ENCODE data around the gene CRYGD. TPM values are rescaled to one million over a fixed set of nuclear protein-coding genes. Genes with fewer than 3 reads are reported as not detected.

CRYGD gene
- total and polyA plus RNA-seq, 2 donors from 2014 or later = not detected

DNA sequence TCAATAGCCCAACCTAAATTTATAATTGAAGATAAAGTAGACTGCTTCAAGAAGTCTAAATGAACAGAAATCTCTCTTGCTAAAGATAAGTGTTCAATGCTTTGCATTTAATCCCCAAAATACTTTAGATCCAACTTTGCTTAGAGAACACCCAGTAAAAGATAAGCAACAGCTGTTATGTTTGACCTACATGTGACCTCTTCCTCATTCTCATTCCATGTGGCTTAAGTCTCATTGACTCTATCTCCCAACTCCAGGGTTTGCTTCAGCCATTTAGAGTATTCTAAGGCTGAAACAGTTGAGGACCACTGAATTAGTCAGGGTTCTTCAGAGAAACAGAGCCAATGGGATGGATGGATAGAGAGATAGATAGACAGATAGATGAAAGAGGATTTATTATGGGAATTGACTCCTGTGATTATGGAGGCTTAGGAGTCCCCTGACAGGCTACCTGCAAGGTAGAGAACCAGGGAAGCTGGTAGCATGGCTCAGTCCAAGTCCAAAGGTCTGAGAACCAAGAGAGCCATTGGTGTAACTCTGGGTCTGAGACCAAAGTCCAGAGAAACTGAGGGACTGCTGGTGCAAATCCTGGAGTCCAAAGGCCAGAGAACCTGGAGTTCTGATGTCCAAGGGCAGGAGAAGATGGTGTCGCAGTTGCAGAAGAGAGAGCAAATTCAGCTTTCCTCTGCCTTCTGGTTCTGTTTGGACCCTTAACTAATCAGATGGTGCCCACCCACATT is 32.1 kb downstream of the CRYGD start:
- Histone ChIP-seq H3K27ac (ENCODE audit: low read depth in 2 of 2, low read length in 2 of 2) (no peak overlapping the region), H3K4me1 (ENCODE audit: control insufficient read depth in 2 of 3, insufficient read depth in 2 of 3, low read depth in 1 of 3, low read length in 3 of 3) (no peaks in the 10 kb centered on the region), H3K4me3 (ENCODE audit: low read length in 3 of 3) (no peak overlapping the region), H3K27me3 (ENCODE audit: control insufficient read depth, insufficient read depth, low read length) (no peaks in the 10 kb centered on the region), H3K9ac (ENCODE audit: low read length in 3 of 3) (no peak overlapping the region), H3K9me3 (ENCODE audit: control insufficient read depth in 2 of 3, insufficient read depth in 1 of 3, low read length in 3 of 3) (no peaks in the 10 kb centered on the region), H3K36me3 (ENCODE audit: control insufficient read depth in 2 of 3, insufficient read depth in 3 of 3, low read length in 3 of 3) (no peaks in the 10 kb centered on the region)
- DNase-seq (no peak), FAIRE-seq (no peak)
- TF ChIP-seq, protein P1, sequence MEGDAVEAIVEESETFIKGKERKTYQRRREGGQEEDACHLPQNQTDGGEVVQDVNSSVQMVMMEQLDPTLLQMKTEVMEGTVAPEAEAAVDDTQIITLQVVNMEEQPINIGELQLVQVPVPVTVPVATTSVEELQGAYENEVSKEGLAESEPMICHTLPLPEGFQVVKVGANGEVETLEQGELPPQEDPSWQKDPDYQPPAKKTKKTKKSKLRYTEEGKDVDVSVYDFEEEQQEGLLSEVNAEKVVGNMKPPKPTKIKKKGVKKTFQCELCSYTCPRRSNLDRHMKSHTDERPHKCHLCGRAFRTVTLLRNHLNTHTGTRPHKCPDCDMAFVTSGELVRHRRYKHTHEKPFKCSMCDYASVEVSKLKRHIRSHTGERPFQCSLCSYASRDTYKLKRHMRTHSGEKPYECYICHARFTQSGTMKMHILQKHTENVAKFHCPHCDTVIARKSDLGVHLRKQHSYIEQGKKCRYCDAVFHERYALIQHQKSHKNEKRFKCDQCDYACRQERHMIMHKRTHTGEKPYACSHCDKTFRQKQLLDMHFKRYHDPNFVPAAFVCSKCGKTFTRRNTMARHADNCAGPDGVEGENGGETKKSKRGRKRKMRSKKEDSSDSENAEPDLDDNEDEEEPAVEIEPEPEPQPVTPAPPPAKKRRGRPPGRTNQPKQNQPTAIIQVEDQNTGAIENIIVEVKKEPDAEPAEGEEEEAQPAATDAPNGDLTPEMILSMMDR (IDR thresholded peaks at IDR 0.05; ENCODE audit: borderline replicate concordance, extremely low read depth, insufficient read depth) = no peak
- intact Hi-C loops (cut with DNase I) = no loop called here

DNA sequence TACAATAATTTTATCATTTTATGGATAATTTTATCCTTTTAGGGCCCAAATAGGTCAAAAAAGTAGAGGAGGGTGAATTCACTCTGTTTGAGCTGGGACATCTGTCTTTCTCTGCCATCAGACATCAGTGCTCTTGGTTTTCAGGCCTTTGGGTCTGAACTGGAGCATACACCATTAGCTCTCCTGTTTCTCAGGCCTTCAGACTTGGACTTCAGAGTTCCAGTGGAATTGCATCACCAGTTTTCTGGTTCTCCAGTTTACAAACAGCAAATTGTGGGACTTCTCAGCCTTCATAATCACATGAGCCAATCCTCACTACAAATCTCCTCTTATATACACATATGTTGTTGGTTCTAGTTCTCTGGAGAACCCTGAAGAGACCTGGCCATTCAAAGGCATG is 33.9 kb downstream of the CRYGD start:
- no peak overlapping the region for H3K27ac ChIP-seq (ENCODE audit: low read depth in 2 of 2, low read length in 2 of 2)
- no peak overlapping the region for H3K9ac ChIP-seq (ENCODE audit: low read length in 3 of 3)
- no peaks in the 10 kb centered on the region for H3K36me3 ChIP-seq (ENCODE audit: control insufficient read depth in 2 of 3, insufficient read depth in 3 of 3, low read length in 3 of 3)
- intact Hi-C loops (cut with DNase I) = no loop called here
- H3K9me3 ChIP-seq (ENCODE audit: control insufficient read depth in 2 of 3, insufficient read depth in 1 of 3, low read length in 3 of 3) = no peaks in the 10 kb centered on the region
- no peak overlapping the region for H3K4me3 ChIP-seq (ENCODE audit: low read length in 3 of 3)
- TF ChIP-seq, protein P1 (IDR thresholded peaks at IDR 0.05; ENCODE audit: borderline replicate concordance, extremely low read depth, insufficient read depth) = no peak
- no peaks in the 10 kb centered on the region for H3K27me3 ChIP-seq (ENCODE audit: control insufficient read depth, insufficient read depth, low read length)
- FAIRE-seq (no peak), DNase-seq (no peak)
- no peaks in the 10 kb centered on the region for H3K4me1 ChIP-seq (ENCODE audit: control insufficient read depth in 2 of 3, insufficient read depth in 2 of 3, low read depth in 1 of 3, low read length in 3 of 3)

DNA sequence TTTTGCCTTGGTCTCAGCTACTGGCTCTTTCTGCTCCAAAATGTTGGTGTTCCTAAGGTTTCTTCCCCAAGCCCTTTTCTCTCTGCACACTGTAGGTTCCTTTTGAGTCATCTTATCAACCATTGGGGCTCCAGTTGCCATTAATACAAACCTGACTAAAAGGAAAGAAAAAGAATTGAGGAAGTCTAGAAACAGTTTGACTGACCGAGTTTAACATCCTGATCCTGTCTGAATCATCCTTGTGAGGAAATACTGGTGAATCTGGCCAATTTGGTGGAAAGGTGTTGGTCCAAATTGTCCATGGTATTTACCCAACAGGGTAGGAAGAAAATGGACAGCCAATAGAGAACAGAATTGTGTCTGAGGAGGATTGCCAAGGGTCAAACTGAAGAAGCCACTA is 38.3 kb downstream of the CRYGD start:
- FAIRE-seq = no peak
- no peaks in the 10 kb centered on the region for H3K27me3 ChIP-seq (ENCODE audit: control insufficient read depth, insufficient read depth, low read length)
- no peaks in the 10 kb centered on the region for H3K9me3 ChIP-seq (ENCODE audit: control insufficient read depth in 2 of 3, insufficient read depth in 1 of 3, low read length in 3 of 3)
- intact Hi-C loops (cut with DNase I) = no loop called here
- DNase-seq = no peak
- H3K9ac ChIP-seq (ENCODE audit: low read length in 3 of 3) = no peak overlapping the region
- H3K4me3 ChIP-seq (ENCODE audit: low read length in 3 of 3) = no peak overlapping the region
- H3K27ac ChIP-seq (ENCODE audit: low read depth in 2 of 2, low read length in 2 of 2) = no peak overlapping the region
- H3K36me3 ChIP-seq (ENCODE audit: control insufficient read depth in 2 of 3, insufficient read depth in 3 of 3, low read length in 3 of 3) = no peaks in the 10 kb centered on the region
- TF ChIP-seq, protein P1 (IDR thresholded peaks at IDR 0.05; ENCODE audit: borderline replicate concordance, extremely low read depth, insufficient read depth) = no peak
- no peaks in the 10 kb centered on the region for H3K4me1 ChIP-seq (ENCODE audit: control insufficient read depth in 2 of 3, insufficient read depth in 2 of 3, low read depth in 1 of 3, low read length in 3 of 3)

DNA sequence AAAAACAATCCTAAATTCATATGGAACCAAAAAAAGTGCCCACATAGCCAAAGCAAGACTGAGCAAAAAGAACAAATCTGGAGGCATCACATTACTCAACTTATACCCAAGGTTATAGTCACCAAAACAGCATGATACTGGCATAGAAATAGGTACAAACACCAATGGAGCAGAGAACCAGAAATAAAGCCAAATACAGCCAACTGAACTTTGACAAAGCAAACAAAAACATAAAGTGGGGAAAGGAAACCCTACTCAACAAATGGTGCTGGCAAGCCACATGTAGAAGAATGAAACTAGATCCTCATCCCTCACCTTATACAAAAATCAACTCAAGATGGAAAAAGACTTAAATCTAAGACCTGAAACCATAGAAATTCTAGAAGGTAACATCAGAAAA is 40.5 kb downstream of the CRYGD start:
- Histone ChIP-seq H3K27me3 (ENCODE audit: control insufficient read depth, insufficient read depth, low read length) (no peaks in the 10 kb centered on the region), H3K27ac (ENCODE audit: low read depth in 2 of 2, low read length in 2 of 2) (no peak overlapping the region), H3K4me1 (ENCODE audit: control insufficient read depth in 2 of 3, insufficient read depth in 2 of 3, low read depth in 1 of 3, low read length in 3 of 3) (no peaks in the 10 kb centered on the region), H3K9me3 (ENCODE audit: control insufficient read depth in 2 of 3, insufficient read depth in 1 of 3, low read length in 3 of 3) (no peaks in the 10 kb centered on the region), H3K36me3 (ENCODE audit: control insufficient read depth in 2 of 3, insufficient read depth in 3 of 3, low read length in 3 of 3) (no peaks in the 10 kb centered on the region), H3K9ac (ENCODE audit: low read length in 3 of 3) (no peak overlapping the region), H3K4me3 (ENCODE audit: low read length in 3 of 3) (no peak overlapping the region)
- DNase-seq (no peak), FAIRE-seq (no peak)
- intact Hi-C loops (cut with DNase I) = no loop called here
- TF ChIP-seq, protein P1 (IDR thresholded peaks at IDR 0.05; ENCODE audit: borderline replicate concordance, extremely low read depth, insufficient read depth) = no peak

Measured in kidney (tissue), 14 donors.